ENCODE data around the gene TUSC2.

GRCh38 chr3:50357481-50357880, 29.5 kb upstream of the TUSC2 start:
- TF ChIP-seq, protein P1, sequence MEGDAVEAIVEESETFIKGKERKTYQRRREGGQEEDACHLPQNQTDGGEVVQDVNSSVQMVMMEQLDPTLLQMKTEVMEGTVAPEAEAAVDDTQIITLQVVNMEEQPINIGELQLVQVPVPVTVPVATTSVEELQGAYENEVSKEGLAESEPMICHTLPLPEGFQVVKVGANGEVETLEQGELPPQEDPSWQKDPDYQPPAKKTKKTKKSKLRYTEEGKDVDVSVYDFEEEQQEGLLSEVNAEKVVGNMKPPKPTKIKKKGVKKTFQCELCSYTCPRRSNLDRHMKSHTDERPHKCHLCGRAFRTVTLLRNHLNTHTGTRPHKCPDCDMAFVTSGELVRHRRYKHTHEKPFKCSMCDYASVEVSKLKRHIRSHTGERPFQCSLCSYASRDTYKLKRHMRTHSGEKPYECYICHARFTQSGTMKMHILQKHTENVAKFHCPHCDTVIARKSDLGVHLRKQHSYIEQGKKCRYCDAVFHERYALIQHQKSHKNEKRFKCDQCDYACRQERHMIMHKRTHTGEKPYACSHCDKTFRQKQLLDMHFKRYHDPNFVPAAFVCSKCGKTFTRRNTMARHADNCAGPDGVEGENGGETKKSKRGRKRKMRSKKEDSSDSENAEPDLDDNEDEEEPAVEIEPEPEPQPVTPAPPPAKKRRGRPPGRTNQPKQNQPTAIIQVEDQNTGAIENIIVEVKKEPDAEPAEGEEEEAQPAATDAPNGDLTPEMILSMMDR (IDR thresholded peaks at IDR 0.05 in 8 of 11, conservative IDR thresholded peaks at IDR 0.05 in 3 of 11), result no peak
- TF ChIP-seq POLR2A (IDR thresholded peaks at IDR 0.05) (no peak), POLR2AphosphoS5 (IDR thresholded peaks at IDR 0.05) (no peak)
